T-helper 2 cell (primary cell): Measurements from ENCODE around the gene WNT9A.

Experiments
- DNase-seq, 5 experiments: peaks; one replicate each; pipeline versions ENCODE4 v3.0.0 to v3.0.0-alpha.2; 2012 to 2022

The WNT9A gene

DNA sequence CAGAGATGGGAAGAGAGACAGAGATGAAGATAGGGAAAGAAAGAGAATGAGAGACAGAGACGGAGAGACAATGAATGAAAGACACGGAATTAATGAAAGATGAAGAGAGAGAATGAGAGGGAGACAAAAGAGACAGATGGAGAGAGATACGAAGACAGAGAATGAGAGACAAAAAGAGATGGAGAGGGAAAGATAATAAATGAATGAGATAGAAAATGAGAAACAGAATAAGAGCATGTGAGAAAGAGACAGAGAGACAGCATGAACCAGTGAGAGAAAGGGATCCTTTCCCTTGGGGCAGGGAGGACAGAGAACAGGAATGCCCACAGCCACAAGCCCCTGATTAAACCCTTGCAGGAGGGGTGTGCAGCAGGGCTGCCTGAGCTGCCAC lies 5.3 kb upstream of the WNT9A start:
- DNase-seq: no peak

DNA sequence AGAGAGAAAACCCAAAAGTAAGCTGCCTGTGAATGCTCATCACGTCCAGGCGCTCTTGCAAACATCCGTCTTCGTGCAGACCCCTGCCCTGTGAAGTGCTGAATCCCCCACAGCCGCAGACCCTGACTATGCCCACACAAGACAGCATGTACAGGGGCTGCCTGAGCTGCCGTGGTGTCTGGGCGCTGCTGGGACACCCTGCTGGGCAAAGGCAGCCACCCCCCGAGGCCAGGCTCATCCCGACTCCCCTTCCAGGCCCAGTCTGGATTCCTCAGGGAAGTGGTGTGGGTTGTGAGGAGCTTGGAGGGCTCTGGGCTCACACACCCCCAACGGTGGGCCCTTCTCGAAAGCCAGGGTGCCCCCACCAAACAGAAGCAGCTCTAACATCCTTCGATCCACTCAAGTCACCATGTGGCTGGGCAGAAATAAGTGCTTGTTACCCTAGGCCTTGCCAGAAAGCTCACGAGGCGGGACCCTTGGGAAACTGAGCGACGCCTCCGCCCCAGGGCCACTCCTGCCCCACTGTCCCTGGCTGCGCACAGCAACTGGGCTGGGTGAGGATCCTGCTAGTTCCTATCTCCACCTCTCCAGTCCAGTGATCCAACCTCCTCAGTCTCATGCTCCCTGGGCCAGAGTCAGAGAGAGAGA lies 4.8 kb upstream of the WNT9A start:
- DNase-seq: no peak

DNA sequence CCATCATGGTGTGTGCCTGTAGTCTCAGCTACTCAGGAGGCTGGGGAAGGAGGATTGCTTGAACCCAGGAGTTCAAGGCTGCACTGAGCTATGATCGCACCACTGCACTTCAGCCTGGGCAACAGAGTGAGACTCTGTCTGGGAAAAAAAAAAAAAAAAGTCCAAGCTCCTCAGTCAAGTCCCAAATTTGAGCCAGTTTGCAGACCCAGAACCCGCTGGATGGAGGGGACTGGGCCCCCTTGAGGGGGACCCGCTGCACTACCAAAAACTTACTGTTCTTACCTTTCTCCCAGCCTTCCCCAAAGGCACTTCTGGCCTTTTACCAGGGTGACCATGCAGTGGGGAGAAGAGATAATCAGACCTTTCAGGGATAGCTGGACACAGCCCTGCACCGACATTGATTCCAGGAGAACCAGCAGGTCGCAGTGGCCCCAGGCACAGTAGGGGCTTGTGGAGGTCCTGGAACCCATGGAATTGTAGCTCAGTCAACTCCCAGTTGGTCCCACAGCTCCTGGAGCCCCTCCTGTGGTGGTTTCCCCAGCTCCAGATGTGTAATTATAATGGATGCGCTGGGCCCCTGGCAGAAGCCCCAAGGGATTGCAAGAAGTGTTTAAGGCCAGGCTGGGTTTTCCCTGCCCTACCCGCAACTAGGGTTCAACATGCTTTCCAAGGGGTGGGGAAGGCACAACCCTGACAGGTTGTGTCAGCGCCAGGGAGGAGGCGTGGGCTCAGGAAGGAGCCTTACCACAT lies 4.1 kb upstream of the WNT9A start:
- DNase-seq: no peak

DNA sequence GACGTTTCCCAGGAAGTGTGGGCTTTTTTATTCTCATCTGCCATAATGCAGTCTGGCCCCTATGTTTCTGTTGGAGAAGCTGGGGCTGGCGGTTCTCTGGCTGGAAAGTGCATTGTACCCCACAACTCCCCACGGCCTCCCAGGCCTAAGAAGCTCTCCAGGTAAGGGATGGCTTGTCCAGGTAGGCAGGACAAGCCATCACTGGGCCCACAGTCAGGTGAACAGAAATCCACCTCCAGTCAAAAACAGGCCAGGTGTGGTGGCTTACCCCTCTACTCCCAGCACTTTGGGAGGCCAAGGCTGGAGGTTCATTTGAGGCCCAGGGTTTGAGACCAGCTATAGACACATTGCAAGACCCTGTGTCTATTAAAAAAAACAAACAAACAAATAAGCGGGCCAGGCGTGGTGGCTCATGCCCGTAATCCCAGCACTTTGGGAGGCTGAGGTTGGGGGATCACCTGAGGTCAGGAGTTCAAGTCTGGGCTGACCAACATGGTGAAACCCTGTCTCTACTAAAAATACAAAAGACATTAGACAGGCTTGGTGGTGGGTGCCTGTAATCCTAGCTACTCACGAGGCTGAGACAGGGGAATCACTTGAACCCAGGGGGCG lies 3.1 kb upstream of the WNT9A start:
- no peak for DNase-seq

DNA sequence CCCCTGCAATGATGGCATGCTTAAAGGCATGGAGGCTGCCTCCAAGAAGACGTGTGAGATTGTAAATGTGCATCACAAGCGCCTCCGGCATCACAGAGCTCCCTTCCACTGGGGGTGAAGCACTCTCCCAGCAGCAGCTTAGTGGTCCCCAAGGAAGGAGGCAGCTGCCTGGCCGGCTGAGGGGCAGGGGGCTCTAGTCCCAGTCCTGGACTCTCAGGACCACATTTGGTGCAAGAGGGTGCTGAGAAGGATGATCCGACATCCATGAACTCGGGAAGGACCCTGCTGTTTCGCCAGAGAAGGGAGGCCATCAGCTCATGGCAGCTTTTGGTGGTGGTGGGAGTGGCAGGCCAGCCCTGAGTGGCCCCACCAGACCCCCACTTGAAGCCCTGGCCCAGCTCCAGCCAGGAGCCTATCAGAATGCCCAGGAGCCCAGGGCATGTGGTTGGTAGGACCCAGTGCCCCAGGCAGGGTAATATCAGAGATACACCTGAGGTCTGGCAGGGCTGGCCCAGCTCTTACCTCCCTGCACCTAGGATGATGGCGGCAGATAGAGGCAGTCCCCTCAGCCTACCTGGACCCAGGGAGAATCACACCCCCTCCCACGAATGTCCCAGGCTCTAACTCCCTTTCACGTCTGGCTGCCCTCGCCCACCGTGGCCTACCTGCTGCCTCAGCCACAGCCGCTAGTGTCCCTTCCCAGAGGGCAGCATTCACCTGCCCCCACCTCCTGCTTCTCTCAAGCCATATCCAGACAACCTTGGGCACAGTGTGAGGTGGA lies 2.4 kb upstream of the WNT9A start:
- DNase-seq: no peak

DNA sequence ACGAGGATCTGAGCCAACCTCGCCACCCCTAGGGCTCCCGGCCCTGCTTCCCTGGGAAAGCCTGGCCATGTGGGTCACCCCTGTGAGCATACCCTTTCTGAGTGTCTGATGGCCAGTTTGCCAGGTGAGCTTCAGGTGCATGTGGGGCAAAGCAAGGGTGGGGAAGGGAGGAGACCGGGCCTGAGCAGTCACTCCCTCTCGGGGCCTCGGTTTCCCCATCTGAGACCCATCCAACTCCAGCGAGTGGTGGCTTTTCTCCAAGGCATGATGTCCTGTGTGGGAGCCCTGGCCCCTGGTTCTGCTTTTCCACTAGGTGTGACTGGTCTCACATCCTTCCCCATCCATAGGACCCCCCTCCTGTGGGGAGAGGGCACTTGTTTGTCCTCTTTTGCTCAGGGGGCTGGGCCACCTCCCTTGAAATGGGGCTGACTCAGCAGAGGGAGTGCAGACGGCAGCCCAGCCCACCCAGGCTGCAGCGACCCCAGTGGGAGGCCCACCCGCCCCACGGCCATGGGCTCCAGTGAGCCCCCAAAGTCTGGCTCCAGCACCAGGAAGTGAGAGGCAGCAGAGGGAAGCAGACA lies 1.7 kb upstream of the WNT9A start:
- DNase-seq: no peak

DNA sequence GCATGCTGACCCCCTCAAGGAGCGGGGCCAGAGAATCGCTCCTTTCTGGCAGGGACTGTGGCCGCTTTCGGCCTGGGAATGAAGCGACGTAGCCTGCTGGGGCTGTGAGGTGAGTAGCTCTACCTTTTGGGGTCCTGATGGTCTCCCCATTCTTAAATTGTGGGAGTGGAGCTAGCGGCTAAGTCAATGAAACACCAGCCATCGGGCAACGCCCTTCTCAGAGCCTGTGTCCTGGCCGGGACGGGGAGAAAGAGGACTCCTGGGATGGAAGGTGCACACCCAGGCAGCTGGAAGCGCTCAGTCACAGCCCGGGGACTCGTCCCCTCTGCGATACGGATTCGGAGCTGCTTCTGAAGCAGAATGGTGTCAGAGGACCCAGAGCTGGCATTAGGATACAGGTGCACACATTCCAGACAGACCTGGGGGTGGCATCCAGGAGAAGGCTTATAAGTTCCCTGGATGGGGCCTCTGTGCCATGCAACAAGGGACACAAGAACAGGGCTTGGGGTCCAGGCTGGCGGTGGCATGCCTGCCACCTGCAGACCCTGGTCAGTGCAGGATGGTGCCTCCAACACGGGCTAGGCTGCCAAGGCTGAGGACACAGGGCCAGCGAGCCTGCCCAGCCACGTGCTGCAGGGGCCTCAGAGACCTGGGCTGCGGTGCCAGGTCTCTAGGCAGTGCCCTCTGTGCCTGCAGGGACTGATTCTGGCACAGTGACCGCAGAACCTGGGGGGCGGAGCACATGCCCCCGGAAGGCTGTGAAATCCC lies 945 bp upstream of the WNT9A start:
- DNase-seq: no peak

DNA sequence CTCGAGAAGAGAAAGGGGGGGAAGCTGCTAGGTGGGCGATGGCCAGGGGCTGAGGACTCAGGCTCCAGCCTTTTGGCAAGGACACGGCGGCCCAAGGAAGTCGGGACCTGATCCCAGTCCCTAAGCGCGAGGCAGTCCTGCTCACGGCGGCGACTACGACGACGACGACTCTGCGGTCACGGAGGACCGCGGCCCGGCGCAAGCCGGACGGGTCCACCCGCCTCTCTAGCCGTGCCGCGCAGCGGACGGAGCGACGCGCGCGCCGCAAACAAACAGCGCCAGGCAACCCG lies 401 bp downstream of the WNT9A start:
- no peak for DNase-seq

DNA sequence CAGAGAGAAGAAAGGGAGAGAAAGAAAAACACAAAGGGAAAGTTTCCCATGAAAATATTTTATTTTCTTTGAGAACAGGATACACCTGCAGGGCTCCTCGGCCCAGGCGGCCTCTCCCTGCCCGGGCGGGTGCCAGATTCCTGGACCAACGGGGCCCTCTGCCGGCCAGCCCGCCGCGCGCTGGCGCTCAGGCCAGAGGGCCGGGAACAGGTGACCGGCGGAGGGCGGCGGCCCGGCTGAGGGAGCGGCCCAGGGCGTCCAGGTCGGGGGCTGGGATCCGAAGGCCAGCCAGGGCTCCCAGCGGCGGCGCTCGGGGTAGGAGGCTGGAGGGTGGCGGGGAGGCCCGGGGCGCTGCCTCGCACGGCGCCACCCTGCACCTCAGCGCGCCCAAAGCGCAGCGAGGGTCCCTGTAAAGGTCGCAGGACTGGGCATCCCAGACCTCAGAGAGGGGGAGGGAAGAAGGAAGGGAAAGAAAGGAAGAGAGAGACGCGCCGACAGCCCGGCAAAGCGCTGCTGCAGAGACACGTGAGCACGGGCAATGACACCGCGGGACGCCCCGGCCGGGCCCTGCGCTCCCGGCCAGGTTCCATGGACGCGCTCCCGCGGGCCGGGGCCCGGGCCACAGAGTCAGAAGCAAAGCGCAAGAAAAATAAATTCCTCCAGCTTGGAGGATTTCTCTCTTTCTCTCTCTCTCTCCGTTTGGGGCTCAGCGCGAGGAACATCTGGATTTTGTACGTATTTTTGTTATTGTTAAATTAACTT lies 927 bp downstream of the WNT9A start:
- DNase-seq: peak in 4 of 5 experiments; percentile 9 to 47 (median 34)

DNA sequence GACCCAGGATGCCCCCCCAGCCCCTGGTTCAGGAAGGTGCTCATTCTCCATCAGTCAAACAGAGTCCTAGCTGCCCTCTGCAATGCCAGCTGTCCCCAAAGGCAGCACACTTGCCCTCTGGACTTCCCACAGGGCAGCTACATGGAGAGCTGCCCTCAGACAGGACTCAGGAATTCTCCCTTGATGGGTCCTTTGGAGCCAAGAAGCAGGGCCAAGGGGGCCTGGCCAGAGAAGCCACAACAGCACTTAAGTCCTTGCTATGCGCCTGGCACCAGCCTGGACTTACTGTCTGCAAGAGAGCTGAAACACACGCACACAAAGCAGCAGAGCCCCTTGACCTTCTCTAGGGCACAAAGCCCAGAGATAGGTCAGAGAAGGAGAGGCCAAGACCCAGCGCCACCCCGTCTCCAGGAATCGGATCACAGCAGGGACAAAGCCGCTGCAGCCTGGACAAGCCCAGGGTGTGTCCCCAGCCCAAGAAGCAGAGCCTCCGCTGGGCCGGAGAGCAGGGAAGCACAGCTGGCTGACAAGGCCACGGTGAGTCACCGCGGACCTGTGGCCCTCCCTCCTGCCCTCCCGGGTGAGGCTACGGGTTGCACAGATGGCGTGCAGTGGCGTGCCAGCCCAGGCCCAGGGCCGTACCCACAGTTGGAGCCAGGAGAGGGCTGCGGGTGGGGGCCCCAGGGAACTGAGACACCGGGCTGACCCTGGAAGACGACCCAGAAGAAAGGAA lies 1.7 kb downstream of the WNT9A start:
- peak in 1 of 5 experiments; percentile 7 for DNase-seq

DNA sequence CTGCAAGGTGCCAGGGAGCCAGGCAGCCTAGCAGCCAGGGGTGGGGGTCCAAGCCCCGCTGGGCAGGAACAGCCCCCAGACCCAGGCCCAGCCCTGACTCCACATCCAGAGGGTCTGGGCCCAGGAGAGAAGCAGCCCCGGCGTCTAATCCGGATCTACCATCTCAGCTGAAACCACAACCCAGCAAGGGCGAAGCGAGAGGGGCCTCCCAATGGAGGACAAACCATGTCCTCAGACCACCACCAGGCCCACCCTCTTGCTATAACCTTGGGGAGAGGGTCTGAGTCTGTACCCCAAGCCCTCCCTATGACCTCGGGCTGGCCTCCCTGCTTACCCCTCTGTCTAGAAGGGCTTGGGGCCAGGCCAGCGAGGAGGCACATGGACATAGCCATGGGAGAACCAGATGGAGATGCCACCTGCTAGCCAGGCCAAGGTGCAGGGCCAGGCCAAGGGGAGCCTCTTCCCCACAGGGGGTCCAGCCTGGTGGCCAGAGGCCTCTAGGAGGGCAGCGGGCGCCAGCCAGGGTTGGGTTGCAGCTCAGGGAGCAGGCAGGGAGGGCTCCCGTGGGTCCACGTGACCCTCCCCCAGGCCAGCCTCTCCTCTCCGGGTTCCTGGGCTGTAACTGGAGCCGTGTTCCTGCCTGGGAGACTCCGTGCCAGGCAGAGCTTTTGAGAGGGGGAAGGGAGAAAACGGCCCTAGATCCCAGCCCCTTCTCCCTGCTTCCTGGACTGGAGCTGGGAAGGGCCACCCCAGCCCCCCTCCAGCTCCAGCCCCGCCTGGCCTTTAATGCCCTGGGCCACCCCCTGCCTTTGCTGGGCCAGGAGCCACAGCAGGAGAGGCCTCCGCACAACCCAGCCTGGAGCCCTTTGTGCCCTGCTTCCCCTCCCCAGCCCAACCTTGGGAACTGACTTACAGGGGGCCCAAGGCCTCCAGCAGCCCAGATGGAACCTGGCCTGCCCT lies 2.5 kb downstream of the WNT9A start:
- peak in 1 of 5 experiments; percentile 7 for DNase-seq

DNA sequence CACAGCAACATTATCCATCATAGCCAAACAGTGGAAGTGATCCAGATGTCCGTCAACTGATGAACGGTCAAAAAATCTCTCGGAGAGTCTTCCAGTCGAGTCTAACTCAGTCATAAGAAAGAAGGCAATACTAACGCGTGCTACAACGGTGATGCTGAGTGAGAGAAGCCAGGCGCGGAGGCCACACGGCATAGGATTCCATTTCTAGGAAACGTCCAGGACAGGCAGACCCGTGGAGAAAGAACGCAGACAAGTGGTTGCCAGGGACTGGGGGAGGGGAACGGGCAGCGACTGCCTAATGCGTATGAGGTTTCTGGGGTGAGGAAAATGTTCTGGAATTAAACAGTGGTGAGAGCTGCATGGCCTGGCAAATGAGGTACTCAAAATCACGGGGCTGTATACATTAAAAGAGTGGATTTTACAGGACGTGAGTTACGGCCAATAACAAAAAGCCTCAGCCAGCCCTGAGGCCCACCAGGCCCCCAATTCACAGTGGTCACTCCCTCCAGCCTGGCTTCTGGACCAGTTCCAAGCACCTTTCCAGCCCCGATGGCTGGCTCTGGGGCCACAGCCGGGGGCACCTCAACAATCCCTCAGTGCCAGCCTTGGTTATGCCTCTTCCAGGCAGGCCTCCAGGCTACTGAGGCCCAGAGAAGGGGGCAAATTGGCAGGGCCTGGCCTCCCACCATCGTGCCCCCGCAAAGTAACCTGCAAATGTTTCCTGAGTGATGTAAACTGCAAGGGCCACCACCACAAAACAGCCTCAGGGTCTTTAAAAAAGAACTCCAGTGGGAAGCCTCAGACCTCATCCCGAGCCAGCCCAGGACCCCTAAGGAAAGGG lies 3.4 kb downstream of the WNT9A start:
- no peak for DNase-seq

DNA sequence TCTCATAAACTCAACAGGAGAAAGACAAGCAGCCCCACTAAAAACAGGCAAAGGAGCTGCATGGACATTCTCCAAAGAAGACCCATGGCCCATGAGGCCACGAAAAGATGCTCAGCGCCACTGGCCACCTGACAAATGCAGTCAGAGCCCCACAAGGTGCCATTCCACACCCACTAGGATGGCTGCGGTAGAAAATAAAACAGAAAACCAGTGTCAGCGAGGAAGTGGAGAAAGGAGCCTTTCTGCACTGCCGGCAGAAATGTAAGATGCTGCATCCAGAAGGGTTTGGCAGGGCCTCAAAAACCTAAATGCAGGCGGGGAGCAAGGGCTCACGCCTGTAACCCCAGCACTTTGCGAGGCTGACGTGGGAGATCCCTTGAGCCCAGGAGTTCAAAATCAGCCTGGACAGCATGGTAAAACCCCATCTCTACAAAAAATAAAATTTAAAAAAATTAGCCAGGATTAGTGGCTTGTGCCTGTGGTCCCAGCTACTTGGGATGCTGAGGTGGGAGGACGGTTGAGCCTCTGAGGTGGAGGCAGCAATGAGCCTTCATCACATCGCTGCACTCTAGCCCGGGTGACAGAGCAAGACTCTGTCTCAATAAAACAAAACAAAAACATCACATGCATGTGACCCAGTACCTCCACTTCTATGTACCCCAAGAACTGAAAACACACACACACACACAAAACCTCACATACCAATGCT lies 4.2 kb downstream of the WNT9A start:
- no peak for DNase-seq

DNA sequence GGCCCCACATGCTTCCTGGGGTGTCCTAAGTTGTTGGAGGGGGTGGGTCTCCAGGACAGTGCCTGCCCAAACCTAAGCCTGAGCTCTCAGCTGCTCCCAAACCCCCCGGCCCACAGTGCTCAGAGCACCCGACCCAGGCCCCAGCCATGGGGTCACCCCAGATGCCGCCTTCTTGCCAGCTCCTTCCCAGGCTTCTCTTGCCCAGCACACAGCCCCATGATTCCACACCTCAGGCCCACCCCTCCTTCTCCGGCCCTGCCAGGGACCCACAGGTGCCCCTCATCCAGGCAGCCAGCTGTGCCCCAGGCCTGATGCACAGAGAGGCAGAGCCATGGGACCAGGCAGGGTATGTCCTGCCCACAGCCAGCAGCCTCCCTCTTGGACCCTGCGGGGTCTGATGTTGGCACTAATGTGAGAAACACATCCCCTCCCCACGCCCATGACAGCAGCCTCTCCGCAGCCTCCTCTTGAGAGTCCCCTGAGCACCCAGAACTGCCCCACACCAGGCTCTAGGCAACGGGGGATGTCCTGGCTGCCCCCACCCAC lies 4.9 kb downstream of the WNT9A start:
- DNase-seq: no peak

DNA sequence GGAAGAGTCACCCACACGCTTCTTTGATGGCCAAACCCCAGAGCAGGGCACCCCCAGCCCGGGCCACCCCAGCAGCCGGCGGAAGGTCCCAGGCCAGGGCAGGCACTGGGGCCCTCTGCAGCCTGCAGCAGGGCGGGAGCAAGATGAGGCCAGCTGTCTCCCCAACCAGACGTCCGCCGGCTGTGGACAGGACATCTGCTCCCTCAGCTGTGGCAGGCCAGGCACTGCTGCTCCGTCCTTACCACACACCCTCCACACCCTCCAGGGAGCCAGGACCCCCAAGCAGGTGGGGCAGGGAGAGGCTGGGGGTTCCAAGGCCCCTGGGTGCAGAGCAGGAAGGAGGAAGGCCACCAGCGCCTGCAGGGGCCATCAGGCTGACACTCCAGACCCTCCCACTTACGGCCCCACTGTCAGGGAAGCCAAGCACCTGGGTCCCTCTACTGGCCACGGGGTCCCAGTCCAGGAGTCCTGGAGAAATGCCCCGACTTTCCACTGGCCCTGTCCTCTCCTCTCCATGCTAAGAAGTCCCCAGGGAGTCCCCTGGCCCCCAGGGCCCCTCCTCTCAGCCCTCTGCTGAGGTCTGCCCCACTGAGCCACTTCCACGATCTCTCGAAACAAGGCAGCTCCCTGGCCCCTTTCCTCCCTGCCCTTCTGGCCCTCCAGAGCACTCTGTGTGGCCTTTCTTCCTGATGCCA lies 5.6 kb downstream of the WNT9A start:
- no peak for DNase-seq

DNA sequence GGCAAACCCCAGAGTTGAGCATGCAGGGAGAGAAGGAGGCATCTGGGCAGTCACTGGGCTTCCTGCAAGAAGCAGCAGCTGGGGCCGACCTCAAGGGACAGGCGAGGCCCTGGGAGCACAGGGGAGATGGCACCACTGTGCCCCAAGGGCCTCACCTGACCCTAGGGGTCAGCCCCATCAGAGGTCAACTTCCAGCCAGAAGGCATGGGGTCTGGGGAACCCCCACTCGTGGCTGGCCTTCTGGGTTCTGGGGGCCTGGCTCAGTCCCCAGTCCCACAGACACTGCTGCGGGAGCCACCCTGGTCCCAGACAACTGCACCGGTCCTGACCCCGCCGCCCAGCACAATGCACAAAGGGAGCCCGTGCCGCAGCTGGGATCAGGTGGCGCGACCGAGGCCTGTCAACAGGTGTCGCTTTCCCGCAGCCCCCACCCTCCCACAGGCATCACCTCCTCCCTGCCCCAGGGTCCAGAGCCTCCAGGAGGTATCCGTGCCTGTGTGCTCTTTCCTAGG lies 6.2 kb downstream of the WNT9A start:
- no peak for DNase-seq

DNA sequence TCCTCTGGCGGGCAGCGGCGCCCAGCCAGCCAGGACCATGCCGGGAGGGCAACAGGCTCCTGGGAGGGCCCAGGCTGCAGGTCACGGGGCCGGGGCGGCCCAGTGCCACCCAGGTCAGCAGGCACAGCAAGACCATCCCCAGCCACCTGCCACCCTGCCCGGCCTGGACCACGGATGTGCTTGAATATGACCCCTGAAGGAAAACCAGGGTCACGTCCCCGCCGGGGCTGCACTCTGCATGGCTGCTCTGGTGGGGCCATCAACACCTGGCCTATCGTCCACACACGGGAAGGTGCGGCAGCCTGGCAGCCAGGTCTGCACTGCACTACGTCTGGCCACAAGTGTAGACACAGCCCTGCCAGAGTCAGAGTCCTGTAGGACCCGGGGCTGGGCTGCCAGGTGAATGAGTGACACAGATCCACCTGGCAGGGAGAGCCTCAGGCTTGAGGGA lies 6.9 kb downstream of the WNT9A start:
- DNase-seq: peak in 1 of 5 experiments; percentile 8
